Mesendoderm (in vitro differentiated cells): Measurements from ENCODE around the gene TRIM9.

Experiments used
- DNase-seq: peaks from one replicate; pipeline ENCODE4 v3.0.0; 2013
- H2AK5ac ChIP-seq: 2 replicates; pipeline ENCODE4 v1.6.1; 2013; ENCODE audit warnings: low read length, inconsistent platforms
- H2BK120ac ChIP-seq: 2 replicates; pipeline ENCODE4 v1.6.1; 2013; ENCODE audit warnings: low read depth, mild to moderate bottlenecking, low read length, moderate library complexity, mixed read lengths
- H2BK15ac ChIP-seq: replicated peaks from 2 replicates; pipeline ENCODE4 v1.6.1; 2013; ENCODE audit warnings: low read depth, mild to moderate bottlenecking, moderate library complexity
- H2BK5ac ChIP-seq: 2 replicates; pipeline ENCODE4 v1.6.1; 2013; ENCODE audit warnings: low read length, inconsistent platforms
- H3K18ac ChIP-seq: 2 replicates; pipeline ENCODE4 v1.6.1; 2013; ENCODE audit warnings: mild to moderate bottlenecking, low read length, mixed read lengths
- H3K23ac ChIP-seq: one replicate; pipeline ENCODE4 v1.6.1; 2013; ENCODE audit warnings: low read length
- H3K27ac ChIP-seq: 2 replicates; pipeline ENCODE4 v1.5.1; 2013; ENCODE audit warnings: low read depth, mild to moderate bottlenecking, inconsistent platforms, low read length, moderate library complexity
- H3K27me3 ChIP-seq: 2 replicates; pipeline ENCODE4 v1.6.1; 2013; ENCODE audit warnings: low read length, control low read depth, mild to moderate bottlenecking, inconsistent platforms; ENCODE audit not compliant: insufficient read depth, poor library complexity
- H3K36me3 ChIP-seq: 2 replicates; pipeline ENCODE4 v1.6.1; 2013; ENCODE audit warnings: low read length, inconsistent platforms; ENCODE audit not compliant: control insufficient read depth, insufficient read depth
- H3K4ac ChIP-seq: one replicate; pipeline ENCODE4 v1.6.1; 2013; ENCODE audit warnings: low read depth, mild to moderate bottlenecking, low read length, moderate library complexity
- H3K4me1 ChIP-seq: 2 replicates; pipeline ENCODE4 v1.6.1; 2013; ENCODE audit warnings: low read depth, low read length, inconsistent platforms; ENCODE audit not compliant: control insufficient read depth
- H3K4me2 ChIP-seq: 2 replicates; pipeline ENCODE4 v1.6.1; 2013; ENCODE audit warnings: low read length
- H3K4me3 ChIP-seq: 2 replicates; pipeline ENCODE4 v1.5.1; 2013; ENCODE audit warnings: mild to moderate bottlenecking, low read length
- H3K56ac ChIP-seq: one replicate; pipeline ENCODE4 v1.6.1; 2013; ENCODE audit warnings: low read length
- H3K79me1 ChIP-seq: 2 replicates; pipeline ENCODE4 v1.6.1; 2013; ENCODE audit warnings: low read length, inconsistent platforms
- H3K79me2 ChIP-seq: 2 replicates; pipeline ENCODE4 v1.6.1; 2013; ENCODE audit warnings: mild to moderate bottlenecking, low read length; ENCODE audit not compliant: control insufficient read depth, insufficient read depth
- H3K9ac ChIP-seq: 2 replicates; pipeline ENCODE4 v1.6.1; 2013; ENCODE audit warnings: low read length, inconsistent platforms
- H4K5ac ChIP-seq: one replicate; pipeline ENCODE4 v1.6.1; 2013; ENCODE audit warnings: low read length
- H4K8ac ChIP-seq: one replicate; pipeline ENCODE4 v1.6.1; 2013; ENCODE audit warnings: low read depth, mild to moderate bottlenecking, control low read depth, low read length, moderate library complexity
- WGBS: extraction: QIAGEN DNeasy Blood & Tissue Kit; methylation state at CpG from one replicate; pipeline ENCODE4 v1.1.7; 2013; ENCODE audit warnings: low lambda C conversion rate, missing lambda C conversion rate; ENCODE audit not compliant: insufficient coverage; ENCODE audit errors: extremely low coverage; 5-methylcytosine and 5-hydroxymethylcytosine counted together

TRIM9 gene

DNA sequence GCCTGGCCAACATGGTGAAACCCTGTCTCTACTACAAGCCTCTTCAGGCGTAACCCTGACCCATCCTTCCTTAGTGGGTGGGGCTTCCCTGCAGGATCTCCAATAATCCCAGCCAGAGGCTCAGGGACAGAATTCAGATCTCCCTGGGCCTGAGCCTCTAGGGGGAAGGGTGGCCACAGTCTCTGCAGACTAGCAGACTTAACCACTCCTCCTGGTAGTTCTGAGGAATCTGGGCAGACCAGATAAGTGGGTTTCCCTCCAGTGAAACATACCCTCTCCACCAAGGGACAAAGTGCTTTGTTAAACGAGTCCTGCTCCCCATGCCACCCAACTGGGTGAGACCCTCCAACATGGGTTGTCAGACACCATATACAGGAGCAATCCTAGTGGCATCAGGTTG is 36.6 kb upstream of the TRIM9 start:
- no peaks in the 10 kb centered on the region for H3K27me3 ChIP-seq
- H3K23ac ChIP-seq: no peak overlapping the region
- H2BK120ac ChIP-seq: no peak overlapping the region
- no peak overlapping the region for H3K27ac ChIP-seq
- H3K36me3 ChIP-seq: no peaks in the 10 kb centered on the region
- H3K4me3 ChIP-seq: no peak overlapping the region
- H4K8ac ChIP-seq: no peak overlapping the region
- H3K79me1 ChIP-seq: no peaks in the 10 kb centered on the region
- no peak overlapping the region for H3K4ac ChIP-seq
- no peaks in the 10 kb centered on the region for H3K4me1 ChIP-seq
- H3K4me2 ChIP-seq: no peak overlapping the region
- H4K5ac ChIP-seq: no peak overlapping the region
- peak; percentile 33 for DNase-seq
- WGBS: no CpG with 5 or more reads among the region's 2 CpGs
- H3K18ac ChIP-seq: no peak overlapping the region
- no peak overlapping the region for H3K9ac ChIP-seq
- H3K79me2 ChIP-seq: no peaks in the 10 kb centered on the region
- H2BK15ac ChIP-seq: no peak overlapping the region
- H2AK5ac ChIP-seq: no peak overlapping the region
- no peak overlapping the region for H2BK5ac ChIP-seq
- no peak overlapping the region for H3K56ac ChIP-seq

DNA sequence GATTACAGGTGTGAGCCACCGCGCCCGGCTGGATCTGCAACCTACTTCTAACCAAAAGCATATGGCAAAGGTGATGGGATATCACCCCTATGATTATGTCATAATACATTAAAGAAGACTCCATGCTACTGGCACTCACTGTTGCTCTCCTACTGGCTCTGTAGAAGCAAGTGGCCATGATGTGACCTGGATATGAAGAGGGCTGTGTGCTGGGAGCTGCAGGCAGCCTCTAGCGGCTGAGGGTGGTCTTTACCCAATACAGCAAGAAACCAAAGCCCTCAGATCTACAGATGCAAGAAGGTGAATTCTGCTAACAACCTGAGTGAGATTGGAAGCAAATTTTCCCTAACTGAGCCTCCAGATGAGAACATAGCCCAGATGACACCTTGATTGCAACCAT is 34.2 kb upstream of the TRIM9 start:
- H2BK120ac ChIP-seq: no peak overlapping the region
- no peak overlapping the region for H2BK5ac ChIP-seq
- no peak overlapping the region for H3K27ac ChIP-seq
- H3K4me3 ChIP-seq: no peak overlapping the region
- H3K9ac ChIP-seq: no peak overlapping the region
- no peak overlapping the region for H4K5ac ChIP-seq
- no peak overlapping the region for H3K18ac ChIP-seq
- no peaks in the 10 kb centered on the region for H3K27me3 ChIP-seq
- no peak overlapping the region for H3K23ac ChIP-seq
- H3K36me3 ChIP-seq: no peaks in the 10 kb centered on the region
- H2AK5ac ChIP-seq: no peak overlapping the region
- no peak overlapping the region for H3K4me2 ChIP-seq
- H2BK15ac ChIP-seq: no peak overlapping the region
- H3K4me1 ChIP-seq: no peaks in the 10 kb centered on the region
- DNase-seq: peak; percentile 28
- no peak overlapping the region for H3K4ac ChIP-seq
- H3K79me2 ChIP-seq: no peaks in the 10 kb centered on the region
- H3K56ac ChIP-seq: no peak overlapping the region
- no peak overlapping the region for H4K8ac ChIP-seq
- no peaks in the 10 kb centered on the region for H3K79me1 ChIP-seq
- WGBS: no CpG with 5 or more reads among the region's 4 CpGs

DNA sequence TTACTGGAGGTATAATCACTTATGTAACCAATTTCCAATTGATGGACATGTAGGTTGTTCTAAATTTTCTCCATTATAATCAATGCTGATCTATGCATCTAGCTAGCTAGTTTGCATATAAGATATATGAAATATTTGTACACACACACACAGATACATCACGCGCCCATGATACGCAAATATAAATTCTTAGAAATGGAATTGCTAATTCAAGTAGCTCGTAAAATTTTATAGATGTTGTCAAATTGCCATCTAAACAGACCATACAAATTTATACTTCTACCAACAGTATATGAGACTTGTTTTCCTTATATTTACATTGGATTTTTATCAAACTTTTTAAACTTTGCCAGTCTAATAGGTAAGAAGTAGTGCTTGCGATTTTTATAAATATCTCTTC is 29.1 kb upstream of the TRIM9 start:
- no peak overlapping the region for H3K4ac ChIP-seq
- H3K18ac ChIP-seq: no peak overlapping the region
- no peak overlapping the region for H3K4me3 ChIP-seq
- WGBS: no CpG with 5 or more reads among the region's 5 CpGs
- H3K36me3 ChIP-seq: no peaks in the 10 kb centered on the region
- no peak overlapping the region for H3K27ac ChIP-seq
- H2BK120ac ChIP-seq: no peak overlapping the region
- no peak overlapping the region for H3K4me2 ChIP-seq
- H2BK5ac ChIP-seq: no peak overlapping the region
- no peak overlapping the region for H2BK15ac ChIP-seq
- H2AK5ac ChIP-seq: no peak overlapping the region
- no peak overlapping the region for H4K8ac ChIP-seq
- H3K23ac ChIP-seq: no peak overlapping the region
- no peaks in the 10 kb centered on the region for H3K27me3 ChIP-seq
- H3K79me2 ChIP-seq: no peaks in the 10 kb centered on the region
- no peak for DNase-seq
- H3K79me1 ChIP-seq: no peaks in the 10 kb centered on the region
- no peak overlapping the region for H3K9ac ChIP-seq
- H3K56ac ChIP-seq: no peak overlapping the region
- no peak overlapping the region for H4K5ac ChIP-seq
- H3K4me1 ChIP-seq: no peaks in the 10 kb centered on the region

DNA sequence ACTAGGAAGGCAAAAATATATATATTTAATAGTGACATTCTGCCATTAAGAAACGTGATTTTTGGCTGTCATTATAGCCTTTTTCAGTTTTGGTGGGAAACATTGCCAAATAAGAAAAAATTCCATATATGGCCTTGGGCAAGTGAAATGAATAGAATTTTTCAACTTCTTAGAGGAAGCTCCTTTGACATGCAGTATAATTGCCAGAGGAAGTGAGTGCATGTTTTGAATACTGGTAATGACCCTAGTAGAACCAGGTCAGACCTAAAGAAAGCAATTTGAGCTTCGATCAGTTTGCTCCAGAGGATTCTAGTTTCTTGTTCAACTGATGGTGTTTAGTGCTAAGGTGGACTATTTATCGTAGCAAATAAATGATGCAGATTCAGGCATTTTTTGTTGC is 26.2 kb upstream of the TRIM9 start:
- H4K5ac ChIP-seq: no peak overlapping the region
- H2BK5ac ChIP-seq: no peak overlapping the region
- H2BK15ac ChIP-seq: no peak overlapping the region
- H3K4ac ChIP-seq: no peak overlapping the region
- H3K79me1 ChIP-seq: no peaks in the 10 kb centered on the region
- H2BK120ac ChIP-seq: no peak overlapping the region
- H3K56ac ChIP-seq: no peak overlapping the region
- H3K4me1 ChIP-seq: no peaks in the 10 kb centered on the region
- DNase-seq: peak; percentile 22
- H3K4me2 ChIP-seq: no peak overlapping the region
- WGBS: no CpG with 5 or more reads among the region's 3 CpGs
- H3K18ac ChIP-seq: no peak overlapping the region
- no peak overlapping the region for H3K23ac ChIP-seq
- no peak overlapping the region for H3K27ac ChIP-seq
- no peak overlapping the region for H3K9ac ChIP-seq
- H3K27me3 ChIP-seq: no peaks in the 10 kb centered on the region
- no peak overlapping the region for H3K4me3 ChIP-seq
- no peak overlapping the region for H2AK5ac ChIP-seq
- H3K79me2 ChIP-seq: no peaks in the 10 kb centered on the region
- no peaks in the 10 kb centered on the region for H3K36me3 ChIP-seq
- H4K8ac ChIP-seq: no peak overlapping the region

DNA sequence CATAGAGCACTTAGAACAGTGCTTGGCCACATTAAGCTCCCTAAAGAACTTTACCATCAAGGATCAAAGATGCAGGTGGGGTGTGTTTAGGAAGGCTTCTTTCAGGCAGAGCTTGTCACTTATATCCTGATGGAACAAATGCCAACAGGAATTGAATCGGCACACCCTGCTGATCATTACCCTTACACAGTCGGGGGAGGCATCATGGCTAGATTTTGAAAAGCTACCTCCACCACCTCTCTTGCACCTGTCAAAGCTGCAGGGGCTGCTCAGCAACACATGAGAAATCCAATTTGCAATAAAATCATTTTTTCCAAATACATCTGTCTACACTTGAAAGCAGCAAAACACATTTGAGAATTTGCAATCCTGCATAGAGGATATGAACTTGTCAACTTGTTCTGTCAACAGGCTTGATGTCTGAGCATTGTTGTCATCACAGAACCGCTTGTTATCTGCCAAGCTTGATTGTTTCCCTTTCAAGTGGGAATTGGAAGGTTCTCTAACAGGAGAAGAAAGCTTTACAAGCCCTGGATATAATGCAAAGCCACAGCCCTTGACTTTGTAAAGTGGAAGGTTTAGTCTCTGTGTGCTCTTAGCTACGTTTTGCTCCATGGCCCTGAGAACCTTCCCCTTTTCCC is 24.6 kb upstream of the TRIM9 start:
- Histone ChIP-seq H3K79me2 (no peaks in the 10 kb centered on the region), H3K27me3 (no peaks in the 10 kb centered on the region), H3K4me2 (no peak overlapping the region), H3K23ac (no peak overlapping the region), H3K9ac (no peak overlapping the region), H3K27ac (no peak overlapping the region), H3K4ac (no peak overlapping the region), H3K18ac (no peak overlapping the region), H2BK120ac (no peak overlapping the region), H3K56ac (no peak overlapping the region), H4K8ac (no peak overlapping the region), H3K79me1 (no peaks in the 10 kb centered on the region), H2BK15ac (no peak overlapping the region), H2AK5ac (no peak overlapping the region), H3K4me1 (no peaks in the 10 kb centered on the region), H3K36me3 (no peaks in the 10 kb centered on the region), H2BK5ac (no peak overlapping the region), H4K5ac (no peak overlapping the region), H3K4me3 (no peak overlapping the region)
- DNase-seq: no peak
- no CpG with 5 or more reads among the region's 4 CpGs for WGBS

DNA sequence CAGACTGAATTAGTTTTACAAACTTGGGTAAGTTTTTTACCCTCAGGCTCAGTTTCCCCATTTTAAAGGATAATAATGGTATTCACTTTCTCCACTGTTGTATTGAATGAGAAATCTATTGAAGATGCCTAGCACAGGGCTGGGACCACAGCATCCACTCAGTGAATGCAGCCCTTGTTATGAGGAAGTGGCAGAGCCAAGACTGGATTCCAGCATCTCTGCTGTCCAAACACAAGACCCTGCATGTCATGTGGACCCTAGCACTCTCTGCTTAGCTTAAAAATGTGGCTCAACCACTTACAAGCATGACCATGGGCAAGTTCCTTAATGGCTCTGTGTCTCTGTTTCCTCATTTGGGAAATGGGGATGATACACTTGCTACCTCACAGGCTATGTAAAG is 24.1 kb upstream of the TRIM9 start:
- H3K79me2 ChIP-seq: no peaks in the 10 kb centered on the region
- H4K8ac ChIP-seq: no peak overlapping the region
- no peak overlapping the region for H3K9ac ChIP-seq
- H3K79me1 ChIP-seq: no peaks in the 10 kb centered on the region
- no peaks in the 10 kb centered on the region for H3K27me3 ChIP-seq
- H3K23ac ChIP-seq: no peak overlapping the region
- no peak overlapping the region for H2BK5ac ChIP-seq
- no peak overlapping the region for H3K27ac ChIP-seq
- no peak overlapping the region for H2BK15ac ChIP-seq
- H4K5ac ChIP-seq: no peak overlapping the region
- H3K56ac ChIP-seq: no peak overlapping the region
- H3K18ac ChIP-seq: no peak overlapping the region
- no peak overlapping the region for H2BK120ac ChIP-seq
- no peak overlapping the region for H2AK5ac ChIP-seq
- H3K4me3 ChIP-seq: no peak overlapping the region
- DNase-seq: no peak
- no peak overlapping the region for H3K4me2 ChIP-seq
- H3K4me1 ChIP-seq: no peaks in the 10 kb centered on the region
- no peak overlapping the region for H3K4ac ChIP-seq
- H3K36me3 ChIP-seq: no peaks in the 10 kb centered on the region
